ENCODE results near the gene ENTPD5.

- TF ChIP-seq CTCF (IDR thresholded peaks at IDR 0.05; ENCODE audit: poor library complexity): no peak
- no peak for TF ChIP-seq EZH2 (IDR thresholded peaks at IDR 0.05; ENCODE audit: borderline replicate concordance)
- no peak for TF ChIP-seq EZH2phosphoT487 (IDR thresholded peaks at IDR 0.05; ENCODE audit: low read depth, severe bottlenecking, unreplicated experiment)
These were observed 485 bp upstream of the ENTPD5 start for GRCh38 chr14:74019408-74020137.
